HG02642 (cell line): Measurements from ENCODE around the gene HABP4.

Experiments
- ATAC-seq: cut with Tn5 transposase; IDR thresholded peaks from one replicate; pipeline ENCODE4 v1.9.1; 2021; ENCODE audit warnings: mild to moderate bottlenecking; ENCODE audit not compliant: unreplicated experiment, poor library complexity

HABP4 gene

GRCh38 chr9:96467784-96468183 is 17.8 kb downstream of the HABP4 start:
- ATAC-seq = no peak

- no peak for ATAC-seq
Observed at GRCh38 chr9:96476013-96476412, 26.0 kb downstream of the HABP4 start.

- no peak for ATAC-seq
Observed at GRCh38 chr9:96476591-96476990, 26.6 kb downstream of the HABP4 start.

GRCh38 chr9:96478829-96479371 is 28.9 kb downstream of the HABP4 start:
- ATAC-seq = peak; percentile 76

- ATAC-seq = no peak
Observed at GRCh38 chr9:96480736-96481135, 30.8 kb downstream of the HABP4 start.

- ATAC-seq = no peak
Observed at GRCh38 chr9:96482476-96482875, 32.5 kb downstream of the HABP4 start.

- ATAC-seq = no peak
Observed at GRCh38 chr9:96483197-96483596, 33.2 kb downstream of the HABP4 start.

- ATAC-seq = no peak
Observed at GRCh38 chr9:96483733-96484390, 33.9 kb downstream of the HABP4 start.

GRCh38 chr9:96484521-96484931 is 34.6 kb downstream of the HABP4 start:
- ATAC-seq = peak; percentile 94

GRCh38 chr9:96485280-96485679 is 35.3 kb downstream of the HABP4 start:
- ATAC-seq = no peak

- ATAC-seq = no peak
Observed at GRCh38 chr9:96486386-96487028, 36.5 kb downstream of the HABP4 start.

GRCh38 chr9:96487029-96487396 is 37.0 kb downstream of the HABP4 start:
- no peak for ATAC-seq

- no peak for ATAC-seq
Observed at GRCh38 chr9:96487949-96488348, 38.0 kb downstream of the HABP4 start.

- ATAC-seq = no peak
Observed at GRCh38 chr9:96489482-96489979, 39.6 kb downstream of the HABP4 start.

GRCh38 chr9:96490534-96491078 is 40.6 kb downstream of the HABP4 start:
- no peak for ATAC-seq

- no peak for ATAC-seq
Observed at GRCh38 chr9:96491079-96491879, 41.3 kb downstream of the HABP4 start.

- ATAC-seq = no peak
Observed at GRCh38 chr9:96491880-96492525, 42.0 kb downstream of the HABP4 start.

- ATAC-seq = no peak
Observed at GRCh38 chr9:96492993-96493531, 43.1 kb downstream of the HABP4 start.

- no peak for ATAC-seq
Observed at GRCh38 chr9:96493757-96494156, 43.8 kb downstream of the HABP4 start.
